Breast epithelium (tissue), 3 donors: Measurements from ENCODE around the gene PHC2.

Experiments
- CTCF ChIP-seq, 3 donors: fragments of 450-650 bp; IDR thresholded peaks; one replicate each; pipeline ENCODE4 v1.5.1; 2016 to 2017; ENCODE audit warnings: antibody characterized with exemption in 3 of 3, mild to moderate bottlenecking in 3 of 3, moderate library complexity in 3 of 3
- POLR2A ChIP-seq: fragments of 450-650 bp; IDR thresholded peaks from one replicate; pipeline ENCODE4 v1.6.1; 2016; ENCODE audit warnings: antibody characterized with exemption, mild to moderate bottlenecking, moderate library complexity
- POLR2AphosphoS5 ChIP-seq, 3 donors: sonication (generic); formaldehyde crosslinking; IDR thresholded peaks; one replicate each; pipeline ENCODE4 v1.6.1; 2017; ENCODE audit warnings: antibody characterized with exemption in 3 of 3

GRCh38 chr1:33446590-33446989, 15.7 kb upstream of the PHC2 start:
- TF ChIP-seq POLR2AphosphoS5 (IDR thresholded peaks at IDR 0.05) (no peak), CTCF (IDR thresholded peaks at IDR 0.05) (no peak), POLR2A (no peak)
